Measurements from ENCODE around the gene FAM184A.

- TF ChIP-seq USF2 (CRISPR knock-in tag; IDR thresholded peaks at IDR 0.05), result no peak
- TF ChIP-seq CTCF (IDR thresholded peaks at IDR 0.05), result no peak
- TF ChIP-seq ZNF138 (CRISPR knock-in tag; conservative IDR thresholded peaks at IDR 0.05), result no peak
- TF ChIP-seq PRDM15 (CRISPR knock-in tag; IDR thresholded peaks at IDR 0.05), result no peak
- no peak for TF ChIP-seq E2F5 (CRISPR knock-in tag; IDR thresholded peaks at IDR 0.05)
- no peak for TF ChIP-seq IRF2 (CRISPR knock-in tag; IDR thresholded peaks at IDR 0.05; ENCODE audit: borderline replicate concordance, low read depth)
Measured at GRCh38 chr6:118981884-118982574, 96.4 kb downstream of the FAM184A start.

Measured in WTC11 (cell line).